Stimulated activated naive CD8-positive, alpha-beta T cell treated with anti-CD3 and anti-CD28 coated beads, Interleukin-15, Interleukin-2, amounts not matched to agents 100 U/mL and 50 U/mL, for 24 hours (primary cell): ENCODE data around the gene ZNF778.

Experiments used
- ATAC-seq: fragments of 150-1000 bp; cut with Tn5 transposase; one replicate; pipeline ENCODE4 v1.10.0; 2021
- DNase-seq: peaks from one replicate; pipeline ENCODE4 v3.0.0; 2021

ZNF778 gene

DNA sequence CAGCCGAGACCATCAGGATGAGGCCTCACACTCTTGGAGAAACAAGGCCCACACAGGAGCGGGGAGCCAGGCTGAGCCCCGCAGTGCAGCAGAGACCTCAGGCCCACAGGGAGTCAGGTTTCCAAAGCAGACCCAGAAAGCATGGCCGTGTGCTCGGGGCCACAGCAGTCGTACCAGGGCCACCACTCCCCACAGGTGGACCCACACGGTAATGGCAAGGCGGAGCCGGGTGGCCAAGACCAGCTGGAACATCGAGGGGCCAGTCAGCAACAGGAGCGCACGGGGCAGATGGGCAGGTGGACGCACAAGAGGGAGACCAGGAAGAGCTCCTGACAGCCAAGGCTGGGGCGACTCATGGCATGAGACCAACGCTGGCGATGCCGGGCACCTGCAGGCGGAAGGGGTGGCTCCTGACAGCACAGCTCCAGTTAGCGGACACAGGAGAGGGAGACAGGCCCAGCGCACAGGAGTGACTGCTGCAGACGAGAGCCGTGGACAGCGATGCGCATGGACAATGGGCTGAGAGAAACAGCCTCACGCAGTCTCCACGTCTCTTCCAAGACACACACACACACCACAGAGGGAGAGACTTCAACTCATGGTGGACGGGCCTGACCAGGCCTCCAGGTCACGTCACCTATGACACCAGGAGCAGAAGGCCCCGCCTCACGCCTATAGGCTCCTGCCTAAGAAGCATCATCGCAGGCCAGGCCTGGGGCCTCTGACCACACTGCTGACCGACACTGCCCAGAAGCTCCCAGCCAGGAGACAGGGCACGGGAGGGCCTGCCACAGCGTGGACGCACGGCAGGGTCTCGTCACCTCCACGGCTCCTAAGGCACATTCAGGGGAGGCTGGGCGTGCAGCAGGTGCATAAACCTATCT lies 58.6 kb downstream of the ZNF778 start:
- DNase-seq (no peak), ATAC-seq (no peak)

DNA sequence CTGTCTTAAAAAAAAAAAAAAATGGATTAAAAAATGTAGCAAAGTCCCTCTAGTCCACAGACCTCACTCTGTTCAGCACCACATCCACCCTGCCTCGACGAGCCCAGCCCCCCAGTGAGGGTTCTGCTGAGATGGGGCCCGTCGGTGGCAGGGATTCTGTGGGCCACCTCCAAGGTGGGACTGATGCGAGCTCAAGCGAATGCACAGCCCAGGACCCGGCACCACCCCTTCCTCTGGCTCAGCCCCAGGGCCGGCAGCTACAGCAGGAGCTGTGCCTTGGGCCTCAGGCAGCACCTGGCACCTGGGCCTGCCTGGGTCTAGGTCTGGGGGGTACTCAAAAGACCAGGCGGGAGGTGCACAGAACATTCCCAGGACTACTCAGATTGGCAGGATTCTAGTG lies 59.5 kb downstream of the ZNF778 start:
- ATAC-seq (no peak), DNase-seq (no peak)

DNA sequence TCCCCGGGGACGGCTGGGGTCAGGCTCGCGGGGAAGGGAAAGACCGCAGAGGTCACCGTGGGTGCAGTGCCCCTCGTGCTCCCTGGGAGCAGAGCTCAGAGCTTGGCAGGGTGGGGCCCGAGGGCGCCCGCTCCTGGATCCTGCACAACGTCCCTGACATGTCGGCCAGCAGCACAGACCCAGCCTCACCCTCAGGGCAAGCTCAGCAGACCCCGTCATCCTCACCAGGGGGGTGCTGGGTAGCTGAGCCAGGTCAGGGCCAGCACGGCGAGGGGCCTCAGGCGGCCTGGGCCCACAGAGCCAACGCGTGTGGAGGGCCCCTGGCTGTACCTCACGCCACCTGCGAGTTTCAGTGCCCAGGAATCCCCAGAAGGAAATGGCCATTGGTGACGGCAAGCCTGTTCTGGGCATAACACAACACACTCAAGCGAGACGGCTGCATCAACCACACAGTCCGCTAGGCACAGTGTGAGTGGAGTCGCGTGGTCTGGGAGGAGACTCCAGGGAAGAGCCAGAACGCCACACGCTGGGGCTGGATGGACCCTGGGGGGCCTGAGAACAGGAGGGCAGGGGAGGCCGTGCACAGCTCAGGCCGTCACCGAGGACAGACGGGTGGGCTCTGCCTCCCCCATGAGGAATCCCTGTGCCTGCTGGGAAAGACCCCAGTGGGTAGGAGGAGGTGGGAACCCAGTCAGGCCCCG lies 60.3 kb downstream of the ZNF778 start:
- no peak for ATAC-seq

DNA sequence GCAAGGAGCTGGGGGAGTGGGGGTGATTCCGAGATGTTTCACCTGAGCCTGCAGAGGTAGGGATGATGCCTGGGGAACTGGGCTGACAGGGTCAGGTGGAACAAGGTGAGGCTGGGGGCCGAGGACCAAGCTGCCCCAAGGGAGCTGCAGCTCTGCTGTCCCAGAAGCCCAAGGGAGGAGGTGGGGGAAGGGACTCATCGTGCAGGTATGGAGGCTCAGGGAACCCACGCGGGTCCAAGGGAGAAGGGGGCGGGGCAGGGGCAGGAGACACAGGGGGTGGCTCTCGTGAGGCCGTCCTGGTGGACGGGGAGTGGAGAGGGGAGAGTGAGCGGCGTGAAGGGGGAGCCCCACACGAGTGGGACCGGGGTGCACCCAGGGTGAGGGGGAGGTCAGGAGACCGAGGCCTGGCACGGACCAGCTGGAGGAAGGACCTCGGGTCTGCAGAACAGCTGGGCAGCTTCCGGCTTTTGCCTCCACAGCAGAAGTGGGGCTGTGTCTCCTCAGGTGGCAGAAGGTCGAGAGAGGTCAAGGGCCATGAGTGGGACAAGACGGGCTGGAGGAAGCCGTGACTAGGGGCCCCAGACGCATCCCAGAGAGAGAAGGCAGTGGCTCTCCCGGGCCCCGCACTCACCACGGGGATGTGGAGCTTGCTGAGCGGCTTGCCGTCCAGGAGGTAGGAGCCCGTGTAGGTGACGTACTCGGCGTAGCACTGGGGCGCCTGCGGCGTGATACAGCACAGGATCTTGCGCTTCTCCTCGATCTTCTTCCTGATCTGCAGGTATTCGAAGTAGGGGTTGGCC lies 61.1 kb downstream of the ZNF778 start:
- ATAC-seq, result no peak
- DNase-seq, result no peak

More for the DNA sequence above, 60.3 kb downstream of the ZNF778 start:
- DNase-seq, result no peak

DNA sequence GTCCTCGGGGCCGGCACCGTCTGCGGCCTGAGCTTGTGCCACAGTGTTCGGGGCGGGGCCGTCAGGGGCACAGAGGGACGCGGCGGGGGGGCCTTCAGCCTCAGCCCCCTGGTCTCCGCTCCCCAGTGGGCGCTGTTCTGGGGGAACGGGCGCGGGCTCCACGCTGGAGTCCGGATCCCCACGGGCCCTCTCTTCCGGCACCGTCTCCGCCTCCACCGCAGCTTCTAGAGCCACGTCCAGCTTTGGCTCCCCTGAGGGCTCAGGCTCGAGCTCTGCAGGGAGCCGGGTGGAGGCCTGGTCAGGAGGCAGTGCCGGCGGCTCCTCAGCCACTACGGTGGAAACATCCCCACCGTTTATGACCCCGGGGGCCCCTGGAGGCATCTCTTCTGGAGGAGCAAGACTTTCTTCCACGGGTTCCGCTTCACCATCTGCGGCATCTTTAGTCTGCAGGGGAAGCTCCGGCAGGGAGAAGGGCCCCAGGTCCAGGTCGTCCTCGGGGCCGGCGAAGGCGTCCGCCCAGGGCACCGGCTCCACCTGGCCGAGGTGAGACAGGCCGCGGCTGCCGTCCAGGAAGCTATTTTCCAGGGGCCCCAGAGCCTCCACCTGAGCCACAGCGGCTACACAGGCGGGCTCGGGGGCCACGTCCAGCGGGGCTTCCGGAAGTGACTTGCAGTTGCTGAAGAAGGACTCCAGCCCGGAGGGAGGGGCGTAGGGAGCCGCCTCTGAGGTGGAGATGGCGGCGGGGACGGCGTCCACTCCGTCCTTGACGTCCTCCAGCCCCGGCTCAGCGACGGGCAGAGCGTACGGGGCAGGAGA lies 62.4 kb downstream of the ZNF778 start:
- no peak for ATAC-seq
- no peak for DNase-seq

DNA sequence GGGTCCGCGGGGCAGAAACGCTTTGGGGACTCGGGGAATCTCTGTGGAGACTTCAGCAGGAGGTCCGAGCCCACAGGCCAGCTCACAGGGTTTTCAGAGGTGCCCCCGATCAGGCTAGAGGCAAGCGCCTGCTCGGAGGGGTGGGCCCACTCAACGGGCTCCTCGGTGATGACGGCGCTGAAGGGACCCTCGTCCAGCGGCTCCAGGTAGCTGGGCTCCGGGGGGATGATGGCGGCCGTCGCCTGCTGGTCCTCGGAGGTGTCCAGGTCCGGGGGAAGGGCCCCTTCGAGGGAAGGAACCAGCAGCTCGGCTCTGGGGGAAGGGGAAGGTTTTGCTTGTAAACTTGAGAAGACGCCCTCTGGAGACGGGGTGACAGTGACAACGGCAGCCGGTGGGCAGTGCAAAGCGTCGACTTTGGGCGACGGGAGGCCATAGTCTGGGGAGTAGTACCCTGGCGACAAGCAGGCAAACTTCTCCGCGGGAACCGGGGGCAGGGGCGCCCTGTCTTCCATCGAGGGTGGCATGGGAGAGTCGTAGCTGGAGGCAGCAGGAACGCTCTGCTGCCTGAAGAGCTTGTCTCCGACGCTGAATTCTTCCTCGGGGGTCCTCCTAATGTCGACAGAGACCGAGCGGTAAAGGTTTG lies 63.2 kb downstream of the ZNF778 start:
- ATAC-seq, result no peak
- DNase-seq, result no peak

DNA sequence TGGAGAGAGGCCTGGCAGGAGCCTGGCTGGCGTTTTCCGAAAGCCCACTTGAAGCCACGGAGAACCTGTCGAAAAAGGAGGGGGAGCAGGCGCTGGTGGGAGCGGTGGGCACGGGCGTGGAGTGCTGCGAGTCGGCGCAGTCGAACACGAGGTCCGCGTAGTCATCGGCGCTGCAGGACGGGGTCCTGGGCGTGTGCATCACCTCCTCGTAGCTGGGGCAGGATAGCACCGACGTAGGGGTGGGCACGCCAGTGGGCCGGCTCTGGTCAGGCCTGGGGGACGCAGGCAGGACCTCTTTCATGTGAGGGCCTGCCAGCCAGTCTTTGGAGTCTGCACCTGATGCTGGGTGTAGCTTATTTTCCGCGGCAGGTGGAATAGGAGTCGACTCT lies 63.7 kb downstream of the ZNF778 start:
- DNase-seq, result no peak
- ATAC-seq, result no peak

DNA sequence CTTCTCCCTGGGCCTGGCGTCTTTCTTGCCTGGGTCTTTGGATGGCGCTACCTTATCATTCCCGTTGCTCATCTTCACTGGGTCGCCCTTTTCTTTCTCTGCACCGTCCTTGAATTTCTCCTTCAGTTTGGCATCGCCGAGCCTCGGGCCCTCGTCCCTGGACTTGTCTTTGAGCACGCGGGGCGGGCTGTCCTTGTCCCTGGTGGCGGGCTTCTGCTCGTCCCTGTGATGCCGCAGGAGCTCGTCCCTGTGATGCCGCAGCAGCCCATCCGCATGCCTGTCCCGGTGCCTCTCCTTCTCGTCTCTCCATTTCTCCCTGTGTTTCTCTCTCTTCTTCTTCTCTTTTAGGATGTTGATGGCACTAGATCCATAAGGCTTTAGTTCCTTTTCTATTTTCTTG lies 64.3 kb downstream of the ZNF778 start:
- no peak for ATAC-seq
- DNase-seq, result no peak

DNA sequence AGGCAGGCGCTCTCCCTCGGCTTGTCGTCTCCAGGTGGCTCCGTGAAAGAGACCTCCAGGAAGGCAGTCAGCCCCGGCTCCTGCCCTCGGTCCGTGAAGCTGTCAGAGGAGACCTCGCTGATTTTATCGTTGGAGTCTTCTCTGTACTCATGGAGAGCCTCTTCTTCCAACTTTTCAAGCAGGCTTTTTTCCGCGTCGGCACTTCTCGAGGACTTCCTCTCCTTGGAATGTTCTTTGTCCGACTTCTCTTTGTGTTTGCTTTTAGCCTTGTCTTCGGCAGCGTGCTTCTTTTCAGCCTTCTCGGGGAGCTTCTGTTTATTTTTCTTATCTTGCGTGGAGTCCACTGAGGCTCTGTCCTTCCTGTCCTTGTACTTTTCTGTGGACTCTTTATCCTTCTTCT lies 65.0 kb downstream of the ZNF778 start:
- ATAC-seq (no peak), DNase-seq (no peak)

DNA sequence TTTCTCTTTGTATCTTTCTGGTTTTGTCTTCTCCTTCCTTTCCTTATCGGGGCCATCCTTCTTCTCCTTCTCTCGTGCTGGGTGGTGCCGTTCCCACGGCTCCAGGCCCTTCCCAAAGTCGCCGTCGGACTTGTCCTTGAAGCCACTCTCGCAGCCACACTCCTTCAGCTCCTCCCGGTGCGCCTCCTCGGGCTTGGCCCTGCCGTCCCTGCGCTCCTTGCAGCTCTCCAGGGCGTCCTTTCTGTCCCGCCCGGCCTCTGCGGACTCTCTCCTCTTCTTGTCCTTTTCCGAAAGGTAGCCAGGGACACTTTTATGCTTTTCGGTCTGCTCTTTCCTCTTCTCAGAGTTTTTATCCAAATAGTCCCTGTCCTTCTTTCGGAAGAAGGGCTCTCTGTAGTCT lies 65.9 kb downstream of the ZNF778 start:
- ATAC-seq (no peak), DNase-seq (no peak)

DNA sequence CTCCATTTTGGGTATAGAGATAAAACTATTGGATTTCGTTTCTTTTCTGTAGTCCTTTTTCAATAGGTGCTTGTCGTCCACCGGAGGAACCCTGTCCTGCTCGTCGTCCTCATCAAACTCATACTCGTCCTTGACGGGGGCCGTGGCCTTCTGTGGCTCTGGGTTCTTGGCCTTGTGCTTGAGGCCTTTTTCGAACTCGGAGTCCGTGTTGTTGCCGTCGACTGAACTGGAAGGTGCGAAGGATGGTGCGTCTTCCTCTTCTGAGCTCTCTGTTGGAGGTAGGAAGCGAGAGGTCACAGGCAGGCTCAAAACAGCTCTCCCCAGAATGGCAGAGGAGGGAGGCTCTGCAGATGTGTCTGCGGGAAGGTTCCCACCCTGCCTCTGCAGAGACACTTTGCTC lies 67.9 kb downstream of the ZNF778 start:
- ATAC-seq, result no peak
- no peak for DNase-seq

DNA sequence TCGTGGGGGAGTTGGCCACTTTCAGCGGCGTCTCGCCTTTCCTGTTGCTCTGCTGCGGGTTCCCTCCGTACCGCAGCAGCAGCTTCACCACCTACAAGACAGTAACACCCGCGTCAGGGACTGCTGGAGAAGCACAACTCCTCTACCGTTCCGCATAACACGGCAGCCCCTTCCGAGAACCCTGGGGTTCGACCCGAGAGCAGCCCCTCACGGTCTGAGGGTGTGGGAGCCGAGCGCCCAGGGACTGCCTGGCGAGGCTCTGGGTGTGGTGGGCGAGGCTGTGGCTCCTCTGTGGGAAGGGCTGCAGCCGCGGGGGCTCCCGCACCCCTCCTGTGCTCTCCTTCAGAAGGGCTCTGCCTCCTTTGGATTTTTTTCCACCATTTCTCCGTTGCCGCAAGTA lies 68.6 kb downstream of the ZNF778 start:
- ATAC-seq (no peak), DNase-seq (no peak)
